Measurements from ENCODE around the gene RPUSD4.

DNA sequence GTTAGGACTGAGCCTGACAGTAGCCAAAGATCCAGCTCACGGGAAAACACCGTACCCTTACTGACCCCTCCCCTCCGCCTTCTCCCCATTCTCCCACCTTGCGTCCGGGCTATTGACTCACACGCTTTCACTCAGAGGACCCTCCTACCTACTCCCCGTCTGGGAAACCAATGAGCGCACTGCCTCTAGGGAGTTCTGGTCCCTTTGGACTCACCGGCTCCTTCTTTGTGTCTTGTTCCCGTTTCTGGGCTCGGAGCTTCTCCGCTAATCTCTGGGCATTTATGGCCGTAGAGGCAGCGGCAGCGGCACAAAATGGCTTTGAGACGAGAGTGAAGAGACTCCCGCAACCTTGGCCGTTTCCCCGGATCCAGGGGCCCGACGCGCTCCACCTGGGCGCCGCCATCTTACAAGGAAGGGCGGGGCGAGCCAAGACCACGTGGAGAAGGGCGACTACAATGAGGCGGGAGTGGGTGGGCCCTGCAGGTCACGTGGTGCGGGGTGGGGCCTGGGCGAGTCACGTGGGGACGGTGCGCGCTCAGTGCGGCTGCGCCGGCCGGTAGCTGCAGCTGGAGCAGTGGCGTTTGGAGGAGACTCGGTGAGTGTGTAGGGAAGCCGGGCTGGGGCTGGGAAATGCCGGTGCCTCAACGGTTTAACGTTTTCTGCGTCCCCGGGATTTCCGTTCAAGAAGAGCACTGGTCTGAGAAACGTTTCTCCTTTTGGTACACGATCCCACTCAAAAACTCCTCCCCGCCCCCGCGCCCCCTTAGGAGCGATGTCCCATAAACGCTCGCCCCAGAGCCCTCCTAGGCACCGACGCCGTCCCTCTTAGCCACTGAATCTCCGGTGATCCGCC is at the start of gene RPUSD4, which contains the start of gene FAM118B:
- TF ChIP-seq, protein P1, sequence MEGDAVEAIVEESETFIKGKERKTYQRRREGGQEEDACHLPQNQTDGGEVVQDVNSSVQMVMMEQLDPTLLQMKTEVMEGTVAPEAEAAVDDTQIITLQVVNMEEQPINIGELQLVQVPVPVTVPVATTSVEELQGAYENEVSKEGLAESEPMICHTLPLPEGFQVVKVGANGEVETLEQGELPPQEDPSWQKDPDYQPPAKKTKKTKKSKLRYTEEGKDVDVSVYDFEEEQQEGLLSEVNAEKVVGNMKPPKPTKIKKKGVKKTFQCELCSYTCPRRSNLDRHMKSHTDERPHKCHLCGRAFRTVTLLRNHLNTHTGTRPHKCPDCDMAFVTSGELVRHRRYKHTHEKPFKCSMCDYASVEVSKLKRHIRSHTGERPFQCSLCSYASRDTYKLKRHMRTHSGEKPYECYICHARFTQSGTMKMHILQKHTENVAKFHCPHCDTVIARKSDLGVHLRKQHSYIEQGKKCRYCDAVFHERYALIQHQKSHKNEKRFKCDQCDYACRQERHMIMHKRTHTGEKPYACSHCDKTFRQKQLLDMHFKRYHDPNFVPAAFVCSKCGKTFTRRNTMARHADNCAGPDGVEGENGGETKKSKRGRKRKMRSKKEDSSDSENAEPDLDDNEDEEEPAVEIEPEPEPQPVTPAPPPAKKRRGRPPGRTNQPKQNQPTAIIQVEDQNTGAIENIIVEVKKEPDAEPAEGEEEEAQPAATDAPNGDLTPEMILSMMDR (IDR thresholded peaks at IDR 0.05), result peak in 1 of 3 experiments; percentile 16
- TF ChIP-seq POLR2A (IDR thresholded peaks at IDR 0.05; ENCODE audit: low read depth) (peak; percentile 60), POLR2AphosphoS5 (IDR thresholded peaks at IDR 0.05) (peak; percentile 94 to 97), EP300 (IDR thresholded peaks at IDR 0.05) (no peak)

All from esophagus muscularis mucosa (tissue), 4 donors.